ENCODE data around the gene COL27A1.
"Not testable (repeated sequence)": the region's sequence is repeated elsewhere in the genome, so short reads cannot be mapped to it uniquely, and the experiment has no call there.

Gene COL27A1

GRCh38 chr9:114189823-114190562, 34.7 kb downstream of the COL27A1 start:
- Histone ChIP-seq H4K20me1 (ENCODE audit: insufficient read depth, low read length) (no peaks in the 10 kb centered on the region), H3K9me3 (ENCODE audit: low read length) (0 out of 2 replicates have a peak, but pooled peaks cover 3% of the 10 kb centered on the region), H3K4me2 (ENCODE audit: low read length) (no peak overlapping the region), H3F3A (ENCODE audit: insufficient read depth, low read length) (no peaks in the 10 kb centered on the region), H3K79me2 (ENCODE audit: insufficient read depth, low read length) (no peaks in the 10 kb centered on the region), H3K4me1 (ENCODE audit: insufficient read depth, low read length, severe bottlenecking) (no peaks in the 10 kb centered on the region), H3K27me3 (ENCODE audit: insufficient read depth, low read length) (no peaks in the 10 kb centered on the region), H3K9me2 (ENCODE audit: low read depth, low read length) (no peaks in the 10 kb centered on the region), H3K9ac (ENCODE audit: low read length) (no peak overlapping the region), H3K4me3 (ENCODE audit: low read depth, low read length, poor library complexity, severe bottlenecking) (no peak overlapping the region), H3K27ac (ENCODE audit: low read depth, low read length, poor library complexity, severe bottlenecking) (no peak overlapping the region), H2AFZ (ENCODE audit: low read length) (no peak overlapping the region), H3K36me3 (ENCODE audit: insufficient read depth, low read length) (no peaks in the 10 kb centered on the region)
- TF ChIP-seq EZH2 (IDR thresholded peaks at IDR 0.05; ENCODE audit: borderline replicate concordance, low read length) (no peak), CTCF (IDR thresholded peaks at IDR 0.05; ENCODE audit: low read length) (no peak)

GRCh38 chr9:114190563-114190905, 35.2 kb downstream of the COL27A1 start:
- no peaks in the 10 kb centered on the region for H4K20me1 ChIP-seq (ENCODE audit: insufficient read depth, low read length)
- H3K9me3 ChIP-seq (ENCODE audit: low read length), result 0 out of 2 replicates have a peak, but pooled peaks cover 3% of the 10 kb centered on the region
- H3K9ac ChIP-seq (ENCODE audit: low read length), result no peak overlapping the region
- H3K36me3 ChIP-seq (ENCODE audit: insufficient read depth, low read length), result no peaks in the 10 kb centered on the region
- no peak overlapping the region for H2AFZ ChIP-seq (ENCODE audit: low read length)
- no peaks in the 10 kb centered on the region for H3K27me3 ChIP-seq (ENCODE audit: insufficient read depth, low read length)
- H3F3A ChIP-seq (ENCODE audit: insufficient read depth, low read length), result no peaks in the 10 kb centered on the region
- no peak overlapping the region for H3K27ac ChIP-seq (ENCODE audit: low read depth, low read length, poor library complexity, severe bottlenecking)
- H3K9me2 ChIP-seq (ENCODE audit: low read depth, low read length), result no peaks in the 10 kb centered on the region
- no peaks in the 10 kb centered on the region for H3K79me2 ChIP-seq (ENCODE audit: insufficient read depth, low read length)
- H3K4me1 ChIP-seq (ENCODE audit: insufficient read depth, low read length, severe bottlenecking), result no peaks in the 10 kb centered on the region
- TF ChIP-seq EZH2 (IDR thresholded peaks at IDR 0.05; ENCODE audit: borderline replicate concordance, low read length) (no peak), CTCF (IDR thresholded peaks at IDR 0.05; ENCODE audit: low read length) (no peak)
- H3K4me2 ChIP-seq (ENCODE audit: low read length), result no peak overlapping the region
- no peak overlapping the region for H3K4me3 ChIP-seq (ENCODE audit: low read depth, low read length, poor library complexity, severe bottlenecking)

- not testable (repeated sequence) for H3K36me3 ChIP-seq (ENCODE audit: insufficient read depth, low read length); H2AFZ ChIP-seq (ENCODE audit: low read length); H3K79me2 ChIP-seq (ENCODE audit: insufficient read depth, low read length); H3K4me1 ChIP-seq (ENCODE audit: insufficient read depth, low read length, severe bottlenecking); H3K9ac ChIP-seq (ENCODE audit: low read length); H3K27me3 ChIP-seq (ENCODE audit: insufficient read depth, low read length); H4K20me1 ChIP-seq (ENCODE audit: insufficient read depth, low read length); H3F3A ChIP-seq (ENCODE audit: insufficient read depth, low read length); H3K9me3 ChIP-seq (ENCODE audit: low read length); H3K27ac ChIP-seq (ENCODE audit: low read depth, low read length, poor library complexity, severe bottlenecking); H3K4me3 ChIP-seq (ENCODE audit: low read depth, low read length, poor library complexity, severe bottlenecking); H3K9me2 ChIP-seq (ENCODE audit: low read depth, low read length); H3K4me2 ChIP-seq (ENCODE audit: low read length)
Observed at GRCh38 chr9:114191402-114191801, 36.1 kb downstream of the COL27A1 start.

- no peak for TF ChIP-seq EZH2 (IDR thresholded peaks at IDR 0.05; ENCODE audit: borderline replicate concordance, low read length)
- no peak for TF ChIP-seq CTCF (IDR thresholded peaks at IDR 0.05; ENCODE audit: low read length)
- no peak overlapping the region for H3K4me2 ChIP-seq (ENCODE audit: low read length)
- no peaks in the 10 kb centered on the region for H3K79me2 ChIP-seq (ENCODE audit: insufficient read depth, low read length)
- no peak overlapping the region for H2AFZ ChIP-seq (ENCODE audit: low read length)
- H3K27ac ChIP-seq (ENCODE audit: low read depth, low read length, poor library complexity, severe bottlenecking), result no peak overlapping the region
- no peaks in the 10 kb centered on the region for H3K9me2 ChIP-seq (ENCODE audit: low read depth, low read length)
- H3K9me3 ChIP-seq (ENCODE audit: low read length), result 0 out of 2 replicates have a peak, but pooled peaks cover 3% of the 10 kb centered on the region
- H3F3A ChIP-seq (ENCODE audit: insufficient read depth, low read length), result no peaks in the 10 kb centered on the region
- H3K4me1 ChIP-seq (ENCODE audit: insufficient read depth, low read length, severe bottlenecking), result no peaks in the 10 kb centered on the region
- no peaks in the 10 kb centered on the region for H3K27me3 ChIP-seq (ENCODE audit: insufficient read depth, low read length)
- H3K36me3 ChIP-seq (ENCODE audit: insufficient read depth, low read length), result no peaks in the 10 kb centered on the region
- no peaks in the 10 kb centered on the region for H4K20me1 ChIP-seq (ENCODE audit: insufficient read depth, low read length)
- H3K9ac ChIP-seq (ENCODE audit: low read length), result no peak overlapping the region
- H3K4me3 ChIP-seq (ENCODE audit: low read depth, low read length, poor library complexity, severe bottlenecking), result no peak overlapping the region
Observed at GRCh38 chr9:114192539-114192938, 37.2 kb downstream of the COL27A1 start.

All from OCI-LY1 (cell line).